Activated naive CD4-positive, alpha-beta T cell treated with anti-CD3 and anti-CD28 coated beads for 36 hours (primary cell): ENCODE results near the gene SCGN. TPM values are rescaled to one million over a fixed set of nuclear protein-coding genes. Genes with fewer than 3 reads are reported as not detected.

Experiments used
- CTCF ChIA-PET: fragments of 350-600 bp; sonication (Branson Sonifier 250); formaldehyde crosslinking; loops from one replicate; lab custom pipeline; 2021; ENCODE audit warnings: antibody characterized with exemption; lab: Charles Lee
- DNase-seq: peaks from one replicate; pipeline ENCODE4 v3.0.0-alpha.2; 2020
- H3K27ac Mint-ChIP-seq: one replicate; pipeline ENCODE4 v1.8.0; 2021; ENCODE audit warnings: mild to moderate bottlenecking, mixed read lengths
- H3K27me3 Mint-ChIP-seq: one replicate; pipeline ENCODE4 v1.8.0; 2021; ENCODE audit warnings: low read depth, mixed read lengths
- H3K36me3 Mint-ChIP-seq: one replicate; pipeline ENCODE4 v1.8.0; 2021; ENCODE audit warnings: low read depth, mixed read lengths
- H3K4me1 Mint-ChIP-seq: one replicate; pipeline ENCODE4 v1.8.0; 2021; ENCODE audit warnings: low read depth, mixed read lengths
- H3K4me3 Mint-ChIP-seq: one replicate; pipeline ENCODE4 v1.8.0; 2021; ENCODE audit warnings: mild to moderate bottlenecking, moderate library complexity, mixed read lengths
- H3K9me3 Mint-ChIP-seq: one replicate; pipeline ENCODE4 v1.8.0; 2021; ENCODE audit warnings: mixed read lengths
- intact Hi-C: fragments of 100-400 bp; cut with micrococcal nuclease; formaldehyde crosslinking; loops from one replicate; pipeline ENCODE4 v1.15.1; 2023
- total RNA-seq, 2 experiments: library from RNA; stranded (reverse); gene quantifications; one replicate each; pipeline ENCODE4 v1.2.3, GENCODE V29; 2021

SCGN gene
- total RNA-seq, 2 experiments from 2014 or later: not detected

- H3K4me3 Mint-ChIP-seq: no peak overlapping the region
- intact Hi-C loops: no loop called here
- H3K9me3 Mint-ChIP-seq: no peaks in the 10 kb centered on the region
- H3K27me3 Mint-ChIP-seq: no peaks in the 10 kb centered on the region
- peaks cover 1% of the 10 kb centered on the region for H3K36me3 Mint-ChIP-seq
- DNase-seq: no peak
- H3K27ac Mint-ChIP-seq: no peak overlapping the region
- H3K4me1 Mint-ChIP-seq: peaks cover 3% of the 10 kb centered on the region
- CTCF ChIA-PET: interaction anchor here (0.6 kb wide), 1 partner anchor 320 kb away, joined by 4 read pairs; no protein-coding TSS in a partner anchor
Observed at GRCh38 chr6:25623065-25623464, 28.9 kb upstream of the SCGN start.

- H3K27ac Mint-ChIP-seq: no peak overlapping the region
- CTCF ChIA-PET: no interaction called here
- no peaks in the 10 kb centered on the region for H3K9me3 Mint-ChIP-seq
- intact Hi-C loops: no loop called here
- peaks cover 3% of the 10 kb centered on the region for H3K4me1 Mint-ChIP-seq
- peaks cover 1% of the 10 kb centered on the region for H3K36me3 Mint-ChIP-seq
- DNase-seq: no peak
- H3K4me3 Mint-ChIP-seq: no peak overlapping the region
- no peaks in the 10 kb centered on the region for H3K27me3 Mint-ChIP-seq
Observed at GRCh38 chr6:25623879-25624278, 28.1 kb upstream of the SCGN start.

GRCh38 chr6:25627001-25627400 is 25.0 kb upstream of the SCGN start:
- no peak for DNase-seq
- H3K4me3 Mint-ChIP-seq: no peak overlapping the region
- H3K36me3 Mint-ChIP-seq: no peaks in the 10 kb centered on the region
- H3K4me1 Mint-ChIP-seq: peaks cover 3% of the 10 kb centered on the region
- CTCF ChIA-PET: no interaction called here
- no peak overlapping the region for H3K27ac Mint-ChIP-seq
- no peaks in the 10 kb centered on the region for H3K9me3 Mint-ChIP-seq
- intact Hi-C loops: no loop called here
- peaks cover 8% of the 10 kb centered on the region for H3K27me3 Mint-ChIP-seq

- intact Hi-C loops: no loop called here
- CTCF ChIA-PET: no interaction called here
- H3K36me3 Mint-ChIP-seq: no peaks in the 10 kb centered on the region
Observed at GRCh38 chr6:25628471-25629197, 23.4 kb upstream of the SCGN start.

GRCh38 chr6:25629198-25629576 is 22.8 kb upstream of the SCGN start:
- Mint-ChIP-seq H3K4me1 (no peaks in the 10 kb centered on the region), H3K36me3 (no peaks in the 10 kb centered on the region), H3K27me3 (peaks cover 10% of the 10 kb centered on the region), H3K4me3 (no peak overlapping the region), H3K9me3 (no peaks in the 10 kb centered on the region), H3K27ac (no peak overlapping the region)
- intact Hi-C loops: no loop called here
- DNase-seq: no peak
- CTCF ChIA-PET: no interaction called here

More at GRCh38 chr6:25628471-25629197, 23.4 kb upstream of the SCGN start:
- no peak overlapping the region for H3K27ac Mint-ChIP-seq
- H3K4me1 Mint-ChIP-seq: peaks cover 3% of the 10 kb centered on the region
- H3K9me3 Mint-ChIP-seq: no peaks in the 10 kb centered on the region
- H3K27me3 Mint-ChIP-seq: peaks cover 8% of the 10 kb centered on the region
- no peak for DNase-seq
- H3K4me3 Mint-ChIP-seq: no peak overlapping the region

- Mint-ChIP-seq H3K4me1 (no peaks in the 10 kb centered on the region), H3K27me3 (peaks cover 10% of the 10 kb centered on the region), H3K4me3 (no peak overlapping the region), H3K9me3 (no peaks in the 10 kb centered on the region), H3K36me3 (no peaks in the 10 kb centered on the region), H3K27ac (no peak overlapping the region)
- DNase-seq: no peak
- intact Hi-C loops: no loop called here
- CTCF ChIA-PET: interaction anchor here (0.6 kb wide), 1 partner anchor 51 kb away, joined by 3 read pairs; no protein-coding TSS in a partner anchor
Observed at GRCh38 chr6:25630508-25631278, 21.3 kb upstream of the SCGN start.

- CTCF ChIA-PET: no interaction called here
- Mint-ChIP-seq H3K4me1 (no peaks in the 10 kb centered on the region), H3K9me3 (no peaks in the 10 kb centered on the region), H3K27me3 (peaks cover 12% of the 10 kb centered on the region), H3K4me3 (no peak overlapping the region), H3K36me3 (no peaks in the 10 kb centered on the region), H3K27ac (no peak overlapping the region)
- DNase-seq: no peak
- intact Hi-C loops: no loop called here
Observed at GRCh38 chr6:25635886-25636317, 16.1 kb upstream of the SCGN start.

GRCh38 chr6:25637211-25637610 is 14.8 kb upstream of the SCGN start:
- H3K4me1 Mint-ChIP-seq: no peaks in the 10 kb centered on the region
- no peak for DNase-seq

GRCh38 chr6:25637960-25638434 is 14.0 kb upstream of the SCGN start:
- H3K9me3 Mint-ChIP-seq: no peaks in the 10 kb centered on the region
- H3K4me1 Mint-ChIP-seq: no peaks in the 10 kb centered on the region
- no peak for DNase-seq
- no peak overlapping the region for H3K27ac Mint-ChIP-seq
- H3K4me3 Mint-ChIP-seq: no peak overlapping the region
- intact Hi-C loops: no loop called here
- H3K36me3 Mint-ChIP-seq: no peaks in the 10 kb centered on the region
- CTCF ChIA-PET: no interaction called here
- peaks cover 30% of the 10 kb centered on the region for H3K27me3 Mint-ChIP-seq

More at GRCh38 chr6:25637211-25637610, 14.8 kb upstream of the SCGN start:
- CTCF ChIA-PET: no interaction called here
- no peak overlapping the region for H3K27ac Mint-ChIP-seq
- H3K9me3 Mint-ChIP-seq: no peaks in the 10 kb centered on the region
- H3K36me3 Mint-ChIP-seq: no peaks in the 10 kb centered on the region
- intact Hi-C loops: no loop called here
- no peak overlapping the region for H3K4me3 Mint-ChIP-seq
- H3K27me3 Mint-ChIP-seq: peaks cover 22% of the 10 kb centered on the region

- intact Hi-C loops: no loop called here
- no peak overlapping the region for H3K4me3 Mint-ChIP-seq
- peaks cover 35% of the 10 kb centered on the region for H3K27me3 Mint-ChIP-seq
- no peaks in the 10 kb centered on the region for H3K4me1 Mint-ChIP-seq
- no peaks in the 10 kb centered on the region for H3K9me3 Mint-ChIP-seq
- H3K27ac Mint-ChIP-seq: no peak overlapping the region
- H3K36me3 Mint-ChIP-seq: no peaks in the 10 kb centered on the region
- DNase-seq: no peak
- CTCF ChIA-PET: no interaction called here
Observed at GRCh38 chr6:25639653-25640052, 12.4 kb upstream of the SCGN start.

- Mint-ChIP-seq H3K27ac (no peak overlapping the region), H3K27me3 (peaks cover 36% of the 10 kb centered on the region), H3K4me3 (no peak overlapping the region), H3K4me1 (no peaks in the 10 kb centered on the region), H3K9me3 (no peaks in the 10 kb centered on the region), H3K36me3 (no peaks in the 10 kb centered on the region)
- no peak for DNase-seq
- intact Hi-C loops: no loop called here
- CTCF ChIA-PET: no interaction called here
Observed at GRCh38 chr6:25640446-25640845, 11.6 kb upstream of the SCGN start.

- H3K27ac Mint-ChIP-seq: no peak overlapping the region
- H3K9me3 Mint-ChIP-seq: no peaks in the 10 kb centered on the region
- intact Hi-C loops: no loop called here
- H3K4me1 Mint-ChIP-seq: no peaks in the 10 kb centered on the region
- CTCF ChIA-PET: no interaction called here
- no peak for DNase-seq
- peaks cover 40% of the 10 kb centered on the region for H3K27me3 Mint-ChIP-seq
- no peak overlapping the region for H3K4me3 Mint-ChIP-seq
- H3K36me3 Mint-ChIP-seq: no peaks in the 10 kb centered on the region
Observed at GRCh38 chr6:25640891-25641290, 11.1 kb upstream of the SCGN start.
